Stomach (tissue), 9 donors: ENCODE measurements around the gene TPSAB1. TPM values are rescaled to one million over a fixed set of nuclear protein-coding genes. Genes with fewer than 3 reads are reported as not detected.

Experiments
- DNase-seq, 2 donors: peaks; one replicate each; pipeline versions ENCODE4 v3.0.0 to v3.0.0-alpha.2; 2013 to 2019
- H3K27ac ChIP-seq, 5 donors: fragments of 200-600 bp in 4 of 5; sonication (generic) in 4 of 5; one replicate each; pipeline ENCODE4 v1.5.1; 2013 to 2019; ENCODE audit warnings: mild to moderate bottlenecking in 1 of 5, moderate library complexity in 1 of 5
- H3K27me3 ChIP-seq, 3 donors: fragments of 200-600 bp; sonication (generic); one replicate each; pipeline ENCODE4 v1.5.1; 2017 to 2019; ENCODE audit warnings: mixed run types in 1 of 3
- H3K36me3 ChIP-seq, 4 donors: fragments of 200-600 bp; sonication (generic); 1 replicate in 3 of 4; 2 replicates in 1 of 4; pipeline ENCODE4 v1.5.1; 2016 to 2019
- H3K4me1 ChIP-seq, 4 donors: fragments of 200-600 bp; sonication (generic); one replicate each; pipeline ENCODE4 v1.5.1; 2016 to 2019
- H3K4me3 ChIP-seq, 4 donors: fragments of 200-600 bp; sonication (generic) in 3 of 4; one replicate each; pipeline ENCODE4 v1.5.1; 2016 to 2019; ENCODE audit warnings: mild to moderate bottlenecking in 1 of 4
- H3K9me3 ChIP-seq, 4 donors: fragments of 200-600 bp; sonication (generic); one replicate each; pipeline ENCODE4 v1.5.1; 2016 to 2019
- CTCF ChIP-seq, 7 experiments: fragments of 450-650 bp in 4 of 7; fragments of 200-600 bp in 3 of 7; sonication (generic) in 3 of 7; IDR thresholded peaks; one replicate each; pipeline ENCODE4 v1.5.1; 2016 to 2019; ENCODE audit warnings: antibody characterized with exemption in 7 of 7, control low read depth in 2 of 7, mild to moderate bottlenecking in 1 of 7
- EP300 ChIP-seq: sonication (generic); formaldehyde crosslinking; IDR thresholded peaks from one replicate; pipeline ENCODE4 v1.6.1; 2017; ENCODE audit warnings: antibody characterized with exemption
- POLR2A ChIP-seq, 4 donors: fragments of 450-650 bp; IDR thresholded peaks; one replicate each; pipeline ENCODE4 v1.6.1; 2016; ENCODE audit warnings: antibody characterized with exemption in 4 of 4, control low read depth in 2 of 4, mild to moderate bottlenecking in 1 of 4, moderate library complexity in 1 of 4
- POLR2AphosphoS5 ChIP-seq, 3 donors: sonication (generic); formaldehyde crosslinking; IDR thresholded peaks; one replicate each; pipeline ENCODE4 v1.6.1; 2016; ENCODE audit warnings: antibody characterized with exemption in 3 of 3
- WGBS, 5 donors: extraction: QIAGEN DNeasy Blood & Tissue Kit in 3 of 5; methylation state at CpG; one replicate each; pipeline versions ENCODE4 v1.1.5 to v1.1.7; 2013 to 2018; 5-methylcytosine and 5-hydroxymethylcytosine counted together
- intact Hi-C: fragments of 100-400 bp; cut with DNase I; formaldehyde crosslinking; loops from one replicate; pipeline ENCODE4 v1.15.1; 2023; ENCODE audit warnings: low total_unique reads
- polyA plus RNA-seq, 3 donors: library from polyadenylated mRNA; stranded (reverse); fragments of 200-250 nt; gene quantifications; one replicate each; pipeline ENCODE4 v1.2.3, GENCODE V29; 2013
- total RNA-seq, 5 donors: library from RNA; depleted of rRNA; stranded (reverse); fragments of >200 nt; gene quantifications; one replicate each; pipeline versions ENCODE4 v1.1.0 to v1.2.3, GENCODE V29; 2014 to 2016
- donor health status: healthy with polysubstance abuse.
- donor health status: Bipolar disorder and iron deficiency.
- donor health status: healthy.

The TPSAB1 gene
- total and polyA plus RNA-seq, 8 donors, result 15.4 to 202 (median 71.2) TPM

- no peak overlapping the region for H3K4me3 ChIP-seq
- H3K27me3 ChIP-seq, result no peaks in the 10 kb centered on the region
- 76 to 85% (median 78%) methylated on average over 20 to 25 of the region's 25 CpGs for WGBS, 5 donors
- H3K4me1 ChIP-seq, result no peaks in the 10 kb centered on the region
- TF ChIP-seq POLR2AphosphoS5 (IDR thresholded peaks at IDR 0.05), result no peak
- no peak for TF ChIP-seq POLR2A (IDR thresholded peaks at IDR 0.05)
- no peak for TF ChIP-seq EP300
- no peak for TF ChIP-seq CTCF (IDR thresholded peaks at IDR 0.05)
- H3K36me3 ChIP-seq, result peaks cover 15 to 100% (median 91%) of the 10 kb centered on the region in 4 donors
- H3K27ac ChIP-seq, result no peak overlapping the region
- no peaks in the 10 kb centered on the region for H3K9me3 ChIP-seq
- intact Hi-C loops, result no loop called here
- no peak for DNase-seq
These were observed 26.6 kb upstream of the TPSAB1 start for GRCh38 chr16:1213796-1214372.

GRCh38 chr16:1214719-1215118, 25.8 kb upstream of the TPSAB1 start:
- 70 to 95% (median 81%) methylated on average over 8 to 16 of the region's 16 CpGs for WGBS, 5 donors
- H3K27ac ChIP-seq, result no peak overlapping the region
- intact Hi-C loops, result no loop called here
- no peak overlapping the region for H3K4me3 ChIP-seq
- H3K9me3 ChIP-seq, result no peaks in the 10 kb centered on the region
- no peak for DNase-seq
- TF ChIP-seq EP300 (no peak), CTCF (IDR thresholded peaks at IDR 0.05) (no peak), POLR2AphosphoS5 (IDR thresholded peaks at IDR 0.05) (no peak), POLR2A (IDR thresholded peaks at IDR 0.05) (no peak)
- H3K4me1 ChIP-seq, result no peaks in the 10 kb centered on the region
- peaks cover 15 to 100% (median 88%) of the 10 kb centered on the region in 4 donors for H3K36me3 ChIP-seq
- H3K27me3 ChIP-seq, result no peaks in the 10 kb centered on the region

GRCh38 chr16:1215574-1216295, 24.8 kb upstream of the TPSAB1 start:
- no peak overlapping the region for H3K4me3 ChIP-seq
- no peaks in the 10 kb centered on the region for H3K4me1 ChIP-seq
- DNase-seq, result no peak
- H3K27me3 ChIP-seq, result no peaks in the 10 kb centered on the region
- H3K27ac ChIP-seq, result no peak overlapping the region
- 68 to 80% (median 74%) methylated on average over 16 to 32 of the region's 32 CpGs for WGBS, 5 donors
- no peaks in the 10 kb centered on the region for H3K9me3 ChIP-seq
- H3K36me3 ChIP-seq, result peaks cover 9 to 100% (median 87%) of the 10 kb centered on the region in 4 donors
- TF ChIP-seq EP300 (no peak), POLR2AphosphoS5 (IDR thresholded peaks at IDR 0.05) (no peak)
- intact Hi-C loops, result no loop called here

GRCh38 chr16:1216296-1216619, 24.2 kb upstream of the TPSAB1 start:
- no peak overlapping the region for H3K4me3 ChIP-seq
- 67 to 91% (median 69%) methylated on average over 9 to 12 of the region's 12 CpGs for WGBS, 5 donors
- no peaks in the 10 kb centered on the region for H3K4me1 ChIP-seq
- intact Hi-C loops, result no loop called here
- H3K27me3 ChIP-seq, result no peaks in the 10 kb centered on the region
- no peak overlapping the region for H3K27ac ChIP-seq
- no peaks in the 10 kb centered on the region for H3K9me3 ChIP-seq
- H3K36me3 ChIP-seq, result peaks cover 4 to 100% (median 84%) of the 10 kb centered on the region in 4 donors
- no peak for DNase-seq
- TF ChIP-seq POLR2AphosphoS5 (IDR thresholded peaks at IDR 0.05) (no peak), EP300 (no peak)

- no peak overlapping the region for H3K27ac ChIP-seq
- intact Hi-C loops, result no loop called here
- 81 to 87% (median 85%) methylated on average over 14 to 32 of the region's 32 CpGs for WGBS, 5 donors
- TF ChIP-seq EP300 (no peak), POLR2A (IDR thresholded peaks at IDR 0.05) (no peak), POLR2AphosphoS5 (IDR thresholded peaks at IDR 0.05) (no peak), CTCF (IDR thresholded peaks at IDR 0.05) (no peak)
- H3K4me3 ChIP-seq, result no peak overlapping the region
- peaks cover 0 to 3% (median 0%) of the 10 kb centered on the region in 4 donors for H3K4me1 ChIP-seq
- no peaks in the 10 kb centered on the region for H3K9me3 ChIP-seq
- H3K36me3 ChIP-seq, result peaks cover 0 to 100% (median 81%) of the 10 kb centered on the region in 4 donors
- no peak for DNase-seq
- no peaks in the 10 kb centered on the region for H3K27me3 ChIP-seq
These were observed 23.7 kb upstream of the TPSAB1 start for GRCh38 chr16:1216681-1217400.
